ENCODE results near the gene HOXC12. TPM values are rescaled to one million over a fixed set of nuclear protein-coding genes. Genes with fewer than 3 reads are reported as not detected.

HOXC12 gene
- total RNA-seq, 6 experiments from 2014 or later: not detected

DNA sequence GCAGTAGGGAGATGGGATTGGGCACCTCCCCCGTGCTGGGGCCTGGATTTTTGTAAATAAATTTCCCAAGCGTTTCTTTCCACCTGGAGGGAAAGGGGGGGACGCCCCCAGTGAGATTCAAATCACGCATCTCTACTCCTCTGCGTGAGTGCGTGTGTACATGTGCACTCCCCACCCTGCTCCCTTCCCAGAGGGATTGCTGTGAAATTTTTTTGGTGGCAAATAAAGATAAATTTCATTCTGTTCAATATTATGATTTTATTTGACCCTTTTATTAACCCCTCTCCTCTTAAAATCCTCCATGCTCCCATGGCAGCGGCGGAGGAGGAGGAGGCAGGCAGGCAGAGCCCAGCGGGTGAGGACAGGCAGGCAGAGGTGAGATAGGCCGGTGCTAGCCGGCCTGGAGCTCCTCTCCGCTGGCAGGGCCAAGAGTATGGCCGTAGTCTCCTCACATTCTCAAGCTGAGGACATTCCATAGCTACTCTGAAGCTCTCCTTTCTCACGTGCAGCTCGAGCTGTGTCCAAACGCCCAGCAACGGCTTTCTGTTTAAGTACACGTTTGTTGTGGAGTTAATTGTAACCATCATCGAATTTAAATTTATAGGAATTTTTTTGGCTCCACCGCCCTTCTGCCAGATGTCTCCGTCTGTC is 21.6 kb downstream of the HOXC12 start:
- peaks cover 6 to 40% of the 10 kb centered on the region in 2 donors for H3K27me3 ChIP-seq
- peak in 1 of 3 donors; percentile 24 for DNase-seq
- H3K4me1 ChIP-seq: peaks cover 0 to 5% (median 0%) of the 10 kb centered on the region in 4 donors
- no peak overlapping the region for H3K27ac ChIP-seq
- intact Hi-C loops (cut with DNase I): no loop called here
- no peak overlapping the region for H3K4me3 ChIP-seq
- H3K9me3 ChIP-seq: no peaks in the 10 kb centered on the region
- H3K36me3 ChIP-seq: no peaks in the 10 kb centered on the region
- TF ChIP-seq, protein P1, sequence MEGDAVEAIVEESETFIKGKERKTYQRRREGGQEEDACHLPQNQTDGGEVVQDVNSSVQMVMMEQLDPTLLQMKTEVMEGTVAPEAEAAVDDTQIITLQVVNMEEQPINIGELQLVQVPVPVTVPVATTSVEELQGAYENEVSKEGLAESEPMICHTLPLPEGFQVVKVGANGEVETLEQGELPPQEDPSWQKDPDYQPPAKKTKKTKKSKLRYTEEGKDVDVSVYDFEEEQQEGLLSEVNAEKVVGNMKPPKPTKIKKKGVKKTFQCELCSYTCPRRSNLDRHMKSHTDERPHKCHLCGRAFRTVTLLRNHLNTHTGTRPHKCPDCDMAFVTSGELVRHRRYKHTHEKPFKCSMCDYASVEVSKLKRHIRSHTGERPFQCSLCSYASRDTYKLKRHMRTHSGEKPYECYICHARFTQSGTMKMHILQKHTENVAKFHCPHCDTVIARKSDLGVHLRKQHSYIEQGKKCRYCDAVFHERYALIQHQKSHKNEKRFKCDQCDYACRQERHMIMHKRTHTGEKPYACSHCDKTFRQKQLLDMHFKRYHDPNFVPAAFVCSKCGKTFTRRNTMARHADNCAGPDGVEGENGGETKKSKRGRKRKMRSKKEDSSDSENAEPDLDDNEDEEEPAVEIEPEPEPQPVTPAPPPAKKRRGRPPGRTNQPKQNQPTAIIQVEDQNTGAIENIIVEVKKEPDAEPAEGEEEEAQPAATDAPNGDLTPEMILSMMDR (IDR thresholded peaks at IDR 0.05): no peak
- TF ChIP-seq POLR2A (IDR thresholded peaks at IDR 0.05): no peak
- no peak for ATAC-seq
- 12% methylated on average over 21 of the region's 21 CpGs for WGBS (ENCODE audit: insufficient coverage, low coverage, low lambda C conversion rate, missing lambda C conversion rate)

DNA sequence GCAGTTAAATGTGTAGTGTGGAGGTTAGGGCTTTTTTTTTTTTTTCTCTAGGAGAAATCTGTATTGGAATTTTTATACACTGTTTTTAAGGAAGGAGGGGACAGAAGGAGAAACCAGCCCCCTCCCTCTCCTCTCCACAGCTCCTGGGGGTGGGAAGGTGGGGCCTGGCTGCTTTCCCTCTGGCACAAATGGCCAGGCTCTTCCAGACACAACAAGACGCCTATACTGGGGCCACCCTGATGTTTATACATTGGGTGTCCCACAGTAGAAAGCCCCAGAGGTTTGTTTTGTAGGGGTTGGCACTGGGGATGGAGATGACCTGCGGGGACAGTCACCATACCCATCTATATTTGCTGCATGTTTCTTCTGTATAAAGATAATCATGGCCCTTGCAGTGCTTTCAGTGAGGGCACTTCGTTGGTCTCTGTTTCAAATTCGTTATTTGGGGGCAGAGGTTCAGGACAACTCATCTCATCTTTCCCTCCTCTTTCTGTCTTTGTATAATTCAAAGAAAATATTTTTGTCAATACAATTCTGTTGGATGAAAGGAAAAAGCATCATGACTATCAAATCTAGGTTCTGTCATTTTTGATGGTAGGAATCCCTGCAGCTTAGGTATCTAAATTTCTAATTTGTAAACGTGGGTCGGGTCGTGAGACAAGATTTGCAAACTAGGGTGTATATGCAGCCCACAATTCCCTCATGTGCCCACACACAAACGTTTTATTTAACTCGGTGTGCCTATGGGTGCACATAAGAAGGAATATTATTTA is 22.3 kb downstream of the HOXC12 start:
- Histone ChIP-seq H3K9me3 (no peaks in the 10 kb centered on the region), H3K27ac (no peak overlapping the region), H3K27me3 (peaks cover 11 to 47% of the 10 kb centered on the region in 2 donors), H3K36me3 (no peaks in the 10 kb centered on the region), H3K4me1 (peaks cover 0 to 5% (median 0%) of the 10 kb centered on the region in 4 donors), H3K4me3 (no peak overlapping the region)
- intact Hi-C loops (cut with DNase I): no loop called here
- DNase-seq: peak in 1 of 3 donors; percentile 3
- no peak for ATAC-seq
- 7% methylated on average over 9 of the region's 9 CpGs for WGBS (ENCODE audit: insufficient coverage, low coverage, low lambda C conversion rate, missing lambda C conversion rate)
- TF ChIP-seq POLR2A (IDR thresholded peaks at IDR 0.05): no peak
- TF ChIP-seq, protein P1 (IDR thresholded peaks at IDR 0.05): no peak

DNA sequence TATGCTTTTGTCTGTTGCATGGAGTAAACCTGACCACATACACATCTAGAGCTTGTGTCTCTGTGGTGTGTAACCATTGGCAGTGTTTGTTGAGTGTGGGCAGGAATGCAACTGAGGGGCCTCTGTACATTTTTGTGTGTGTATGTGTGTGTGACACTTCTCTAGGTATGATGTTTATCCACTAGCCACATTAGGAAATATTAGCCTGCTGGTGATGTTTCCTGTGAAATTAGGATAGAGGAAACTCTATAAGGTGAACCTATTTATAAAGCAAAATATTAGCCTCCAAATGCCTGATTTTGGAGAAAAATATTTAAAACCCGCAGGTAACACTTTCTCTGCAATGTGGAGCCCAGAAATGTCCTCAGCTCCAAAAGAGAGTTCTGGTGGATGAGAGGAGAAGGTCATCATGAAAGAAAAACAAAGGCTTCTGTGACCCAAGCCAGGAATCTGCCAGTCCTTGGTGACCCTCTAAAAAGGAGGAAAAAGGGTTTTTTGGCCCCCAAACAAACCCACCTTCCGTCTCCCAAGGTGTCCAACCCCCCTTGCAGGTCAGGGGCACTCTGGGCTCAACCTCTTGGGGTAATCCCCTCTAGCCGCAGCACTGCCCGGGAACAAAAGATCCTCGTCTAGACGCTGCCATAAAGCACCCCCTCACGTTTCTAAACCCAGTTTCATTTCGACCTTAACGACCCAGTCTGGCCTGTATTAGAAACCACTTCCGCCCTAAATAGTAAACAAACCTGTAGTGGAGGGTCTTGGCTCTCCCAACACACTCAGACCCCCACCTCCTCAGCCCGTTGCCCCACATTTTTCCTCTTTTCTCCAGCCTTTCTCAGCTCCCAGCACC is 23.1 kb downstream of the HOXC12 start:
- no peak overlapping the region for H3K27ac ChIP-seq
- no peaks in the 10 kb centered on the region for H3K9me3 ChIP-seq
- ATAC-seq (no peak), DNase-seq (peak in 1 of 3 donors; percentile 31)
- H3K4me1 ChIP-seq: peaks cover 0 to 5% (median 0%) of the 10 kb centered on the region in 4 donors
- peaks cover 11 to 55% of the 10 kb centered on the region in 2 donors for H3K27me3 ChIP-seq
- TF ChIP-seq, protein P1 (IDR thresholded peaks at IDR 0.05): no peak
- TF ChIP-seq POLR2A (IDR thresholded peaks at IDR 0.05): no peak
- WGBS (ENCODE audit: insufficient coverage, low coverage, low lambda C conversion rate, missing lambda C conversion rate): 5% methylated on average over 11 of the region's 11 CpGs
- no peak overlapping the region for H3K4me3 ChIP-seq
- no peaks in the 10 kb centered on the region for H3K36me3 ChIP-seq
- intact Hi-C loops (cut with DNase I): no loop called here

DNA sequence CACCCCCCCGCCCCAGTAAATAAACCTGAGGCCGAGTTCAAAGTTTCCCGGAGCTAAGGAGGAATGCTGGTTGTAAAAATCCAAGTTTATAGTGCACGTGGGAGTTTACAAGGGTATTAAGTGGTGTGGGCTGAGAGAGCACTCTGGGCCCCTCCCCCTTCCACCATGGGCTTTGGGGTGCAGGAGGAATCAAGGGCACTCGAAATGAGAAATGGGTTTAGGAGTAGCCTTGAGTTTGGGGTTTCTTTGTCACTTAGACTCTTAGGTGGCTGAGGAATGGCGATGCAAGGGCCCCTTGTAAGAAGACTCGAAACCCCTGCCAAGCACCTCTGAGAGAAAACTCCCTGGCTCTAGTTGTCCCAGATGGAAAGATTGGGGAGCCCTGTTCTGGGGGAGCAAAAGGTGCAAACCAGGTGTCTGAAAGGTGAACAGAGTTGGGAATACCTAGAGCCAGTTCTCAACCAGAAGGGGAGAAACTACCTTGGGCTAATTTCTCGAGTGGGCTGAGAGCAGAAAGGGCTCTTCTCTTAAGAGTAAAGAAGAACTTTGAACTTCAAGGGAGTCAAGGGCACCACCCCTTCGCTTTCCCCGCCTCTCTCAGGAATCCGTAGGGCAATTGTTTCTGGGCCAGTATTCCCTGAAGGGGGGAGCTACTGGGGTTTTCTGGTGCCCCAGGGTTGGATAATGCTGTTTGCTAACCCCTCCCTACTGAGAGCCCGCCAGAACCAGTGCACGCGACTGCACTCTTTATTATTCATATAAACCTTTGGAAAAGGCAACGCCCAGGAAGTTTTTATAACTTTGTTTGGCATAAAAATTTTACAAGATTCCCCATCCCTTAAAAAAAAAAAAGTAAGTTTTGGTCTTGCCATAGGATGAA is 24.0 kb downstream of the HOXC12 start:
- Histone ChIP-seq H3K4me1 (peaks cover 0 to 5% (median 0%) of the 10 kb centered on the region in 4 donors), H3K27me3 (peaks cover 12 to 55% of the 10 kb centered on the region in 2 donors), H3K36me3 (no peaks in the 10 kb centered on the region), H3K4me3 (no peak overlapping the region), H3K9me3 (no peaks in the 10 kb centered on the region), H3K27ac (no peak overlapping the region)
- WGBS (ENCODE audit: insufficient coverage, low coverage, low lambda C conversion rate, missing lambda C conversion rate): 7% methylated on average over 15 of the region's 15 CpGs
- TF ChIP-seq POLR2A (IDR thresholded peaks at IDR 0.05): no peak
- TF ChIP-seq, protein P1 (IDR thresholded peaks at IDR 0.05): no peak
- intact Hi-C loops (cut with DNase I): no loop called here
- ATAC-seq (no peak), DNase-seq (no peak)

Data from right lobe of liver (tissue), 6 donors.